OCI-LY1 (cell line): ENCODE results near the gene PIK3R1.

Experiments
- H2AFZ ChIP-seq: fragments of 200-600 bp; sonication (generic), shearing (Covaris generic); 2 replicates; pipeline ENCODE4 v1.6.0; 2014; ENCODE audit warnings: antibody characterized with exemption, mild to moderate bottlenecking, low read length
- H3F3A ChIP-seq: fragments of 200-600 bp; sonication (generic), shearing (Covaris generic); 2 replicates; pipeline ENCODE4 v1.6.0; 2014; ENCODE audit warnings: mild to moderate bottlenecking, antibody characterized with exemption, low read length, moderate library complexity; ENCODE audit not compliant: insufficient read depth
- H3K27ac ChIP-seq: fragments of 200-600 bp; sonication (generic); 2 replicates; pipeline ENCODE4 v1.5.1; 2014; ENCODE audit warnings: low read length, mixed run types, mild to moderate bottlenecking, low read depth; ENCODE audit not compliant: poor library complexity, severe bottlenecking
- H3K27me3 ChIP-seq: fragments of 200-600 bp; sonication (generic); 2 replicates; pipeline ENCODE4 v1.6.0; 2014; ENCODE audit warnings: antibody characterized with exemption, mild to moderate bottlenecking, low read length, moderate library complexity; ENCODE audit not compliant: insufficient read depth
- H3K36me3 ChIP-seq: fragments of 200-600 bp; sonication (generic); 2 replicates; pipeline ENCODE4 v1.6.1; 2014; ENCODE audit warnings: mild to moderate bottlenecking, antibody characterized with exemption, low read length, moderate library complexity, mixed read lengths; ENCODE audit not compliant: insufficient read depth
- H3K4me1 ChIP-seq: fragments of 200-600 bp; sonication (generic); 2 replicates; pipeline ENCODE4 v1.5.1; 2014; ENCODE audit warnings: mild to moderate bottlenecking, low read length, moderate library complexity; ENCODE audit not compliant: insufficient read depth, severe bottlenecking
- H3K4me2 ChIP-seq: fragments of 200-600 bp; sonication (generic), shearing (Covaris generic); 2 replicates; pipeline ENCODE4 v1.6.1; 2014; ENCODE audit warnings: low read length
- H3K4me3 ChIP-seq: fragments of 200-600 bp; sonication (generic); 2 replicates; pipeline ENCODE4 v1.5.1; 2014; ENCODE audit warnings: low read length, low read depth, mild to moderate bottlenecking, mixed read lengths; ENCODE audit not compliant: poor library complexity, severe bottlenecking
- H3K79me2 ChIP-seq: fragments of 200-600 bp; shearing (Covaris generic); 2 replicates; pipeline ENCODE4 v1.6.1; 2016; ENCODE audit warnings: mixed run types, low read length, mixed read lengths; ENCODE audit not compliant: insufficient read depth
- H3K9ac ChIP-seq: fragments of 200-600 bp; sonication (generic), shearing (Covaris generic); 2 replicates; pipeline ENCODE4 v1.6.1; 2014; ENCODE audit warnings: mild to moderate bottlenecking, low read length, mixed read lengths
- H3K9me2 ChIP-seq: fragments of 200-600 bp; sonication (generic), shearing (Covaris generic); 2 replicates; pipeline ENCODE4 v1.6.1; 2014; ENCODE audit warnings: low read depth, mild to moderate bottlenecking, low read length, mixed read lengths
- H3K9me3 ChIP-seq: fragments of 200-600 bp; shearing (Covaris generic); 2 replicates; pipeline ENCODE4 v1.6.1; 2014; ENCODE audit warnings: low read length, mixed read lengths
- H4K20me1 ChIP-seq: fragments of 200-600 bp; sonication (generic), shearing (Covaris generic); 2 replicates; pipeline ENCODE4 v1.6.0; 2016; ENCODE audit warnings: mild to moderate bottlenecking, low read length; ENCODE audit not compliant: insufficient read depth
- CTCF ChIP-seq: fragments of 200-600 bp; sonication (generic), shearing (Covaris generic); IDR thresholded peaks from 2 replicates; pipeline ENCODE4 v1.5.1; 2017; ENCODE audit warnings: mild to moderate bottlenecking, antibody characterized with exemption, low read length, moderate library complexity, mixed read lengths
- EZH2 ChIP-seq: fragments of 200-600 bp; sonication (generic), shearing (Covaris generic); IDR thresholded peaks from 2 replicates; pipeline ENCODE4 v1.8.0; 2017; ENCODE audit warnings: borderline replicate concordance, mixed run types, mild to moderate bottlenecking, antibody characterized with exemption, low read length, moderate library complexity, mixed read lengths

The PIK3R1 gene

GRCh38 chr5:68178579-68178978 lies 37.0 kb upstream of the PIK3R1 start:
- Histone ChIP-seq H3K27me3 (no peaks in the 10 kb centered on the region), H3K4me2 (no peak overlapping the region), H3K27ac (no peak overlapping the region), H2AFZ (no peak overlapping the region), H3K4me3 (no peak overlapping the region), H3K4me1 (no peaks in the 10 kb centered on the region), H3F3A (no peaks in the 10 kb centered on the region), H3K79me2 (no peaks in the 10 kb centered on the region), H3K36me3 (no peaks in the 10 kb centered on the region), H3K9me3 (no peaks in the 10 kb centered on the region), H3K9ac (no peak overlapping the region), H3K9me2 (no peaks in the 10 kb centered on the region), H4K20me1 (no peaks in the 10 kb centered on the region)
- TF ChIP-seq EZH2 (no peak), CTCF (no peak)

DNA sequence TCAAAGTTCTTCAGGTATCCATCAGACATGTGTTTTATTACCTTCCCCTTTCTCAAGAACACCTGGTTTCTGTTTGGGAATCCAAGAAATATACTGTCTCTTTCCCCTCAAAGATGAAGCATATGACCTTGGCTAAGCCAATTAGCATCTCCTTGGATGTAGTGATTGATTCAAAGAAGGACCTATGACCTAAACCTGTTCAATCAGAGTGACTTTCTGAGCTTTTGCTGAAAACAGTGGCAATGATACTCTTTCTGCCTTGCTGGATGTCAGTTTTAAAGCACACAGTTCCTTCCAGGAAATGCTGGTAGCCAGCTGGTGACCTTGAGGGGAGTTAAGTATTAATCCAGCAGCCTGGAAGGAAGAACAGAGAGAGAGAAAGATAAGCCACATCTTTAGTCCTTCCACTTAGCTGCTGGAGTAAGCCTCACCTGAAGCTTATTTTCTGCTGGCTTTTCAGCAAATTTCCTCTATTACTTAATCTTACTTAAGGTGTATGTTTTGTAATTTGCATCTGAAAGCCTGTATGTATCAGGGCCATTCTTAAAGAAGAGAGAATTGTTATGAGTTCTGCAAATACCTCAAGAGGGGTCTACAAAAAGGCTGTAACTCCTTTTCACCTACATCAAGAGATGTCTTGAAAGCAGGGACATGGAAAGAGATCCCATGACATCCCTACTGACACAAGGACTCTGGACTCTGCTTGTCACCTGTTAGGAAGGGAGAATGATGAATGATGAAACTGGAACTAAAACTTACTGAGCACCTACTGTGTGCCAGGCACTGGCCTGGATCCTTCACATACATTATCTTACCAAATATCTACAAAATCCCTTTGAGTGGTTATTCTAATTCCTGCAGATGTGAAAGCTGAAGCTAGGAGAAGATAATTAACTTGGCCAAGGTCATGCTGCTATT lies 35.2 kb upstream of the PIK3R1 start:
- no peak overlapping the region for H2AFZ ChIP-seq
- no peaks in the 10 kb centered on the region for H3K4me1 ChIP-seq
- H3K4me2 ChIP-seq: no peak overlapping the region
- H3K4me3 ChIP-seq: no peak overlapping the region
- no peaks in the 10 kb centered on the region for H3K27me3 ChIP-seq
- no peaks in the 10 kb centered on the region for H3K9me2 ChIP-seq
- H3K27ac ChIP-seq: no peak overlapping the region
- no peaks in the 10 kb centered on the region for H3F3A ChIP-seq
- no peak overlapping the region for H3K9ac ChIP-seq
- TF ChIP-seq CTCF: no peak
- no peak for TF ChIP-seq EZH2
- H3K79me2 ChIP-seq: no peaks in the 10 kb centered on the region
- H3K36me3 ChIP-seq: no peaks in the 10 kb centered on the region
- H3K9me3 ChIP-seq: no peaks in the 10 kb centered on the region
- no peaks in the 10 kb centered on the region for H4K20me1 ChIP-seq

DNA sequence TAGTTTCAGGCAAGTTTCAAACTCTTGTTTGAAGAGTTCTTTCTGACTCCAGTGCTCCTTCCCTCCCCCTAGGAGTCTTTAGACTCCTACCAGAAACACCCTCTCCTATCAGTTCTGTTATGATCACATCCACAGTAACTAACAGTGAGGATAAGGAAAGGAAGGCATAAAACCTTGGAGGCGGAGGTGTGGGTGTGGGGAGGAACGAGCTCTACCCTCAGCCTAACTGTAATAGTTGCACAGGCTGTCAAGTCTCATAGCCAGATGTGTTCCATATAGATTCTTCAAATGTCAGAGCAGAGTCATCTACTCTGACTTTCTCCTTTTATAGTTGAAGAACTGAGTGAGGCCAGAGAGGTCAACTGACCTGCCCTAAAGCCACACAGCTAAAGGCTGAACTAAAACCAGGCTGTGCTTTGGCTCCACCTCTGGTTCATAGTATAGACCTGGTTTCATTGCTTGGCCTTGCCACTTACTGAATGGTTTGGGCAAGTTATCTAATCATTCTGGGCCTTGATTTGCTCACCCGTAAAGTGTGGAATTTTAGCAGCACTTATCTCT lies 34.4 kb upstream of the PIK3R1 start:
- H3K27ac ChIP-seq: no peak overlapping the region
- no peaks in the 10 kb centered on the region for H4K20me1 ChIP-seq
- no peaks in the 10 kb centered on the region for H3K9me3 ChIP-seq
- no peaks in the 10 kb centered on the region for H3K4me1 ChIP-seq
- H3K9ac ChIP-seq: no peak overlapping the region
- H2AFZ ChIP-seq: no peak overlapping the region
- TF ChIP-seq CTCF: no peak
- TF ChIP-seq EZH2: no peak
- no peaks in the 10 kb centered on the region for H3K27me3 ChIP-seq
- no peak overlapping the region for H3K4me3 ChIP-seq
- H3F3A ChIP-seq: no peaks in the 10 kb centered on the region
- no peak overlapping the region for H3K4me2 ChIP-seq
- H3K9me2 ChIP-seq: no peaks in the 10 kb centered on the region
- H3K79me2 ChIP-seq: no peaks in the 10 kb centered on the region
- no peaks in the 10 kb centered on the region for H3K36me3 ChIP-seq
